Stimulated activated CD8-positive, alpha-beta memory T cell treated with anti-CD3 and anti-CD28 coated beads, Interleukin-15, amount 100 ng/mL, for 1 hour (primary cell): ENCODE measurements around the gene MTFMT.
"Not testable (repeated sequence)": the region's sequence is repeated elsewhere in the genome, so short reads cannot be mapped to it uniquely, and the experiment has no call there.

Experiments used
- DNase-seq: peaks from one replicate; pipeline ENCODE4 v3.0.0-alpha.2; 2020; ENCODE audit warnings: low read depth

MTFMT gene

GRCh38 chr15:65028921-65029735 is at the start of gene MTFMT:
TSS of gene MTFMT (minus strand) at chr15:65029639. CDS start at chr15:65029613, 26 bp downstream.
- peak; percentile 94 for DNase-seq

GRCh38 chr15:65077981-65078352 is 48.5 kb upstream of the MTFMT start:
- no peak for DNase-seq

GRCh38 chr15:65077291-65077980 is 48.0 kb upstream of the MTFMT start:
- no peak for DNase-seq

GRCh38 chr15:65076486-65077290 is 47.2 kb upstream of the MTFMT start, which contains the start of gene KBTBD13:
TSS of gene KBTBD13 (plus strand) at chr15:65076746. CDS start at chr15:65076816, 70 bp downstream.
- DNase-seq = no peak

- DNase-seq = not testable (repeated sequence)
Measured at GRCh38 chr15:65075607-65076395, 46.4 kb upstream of the MTFMT start.

- DNase-seq = not testable (repeated sequence)
Measured at GRCh38 chr15:65074946-65075345, 45.5 kb upstream of the MTFMT start.

GRCh38 chr15:65072617-65073016 is 43.2 kb upstream of the MTFMT start:
- DNase-seq = no peak

GRCh38 chr15:65072027-65072426 is 42.6 kb upstream of the MTFMT start:
- no peak for DNase-seq

- no peak for DNase-seq
Measured at GRCh38 chr15:65071381-65071811, 42.0 kb upstream of the MTFMT start.

- no peak for DNase-seq
Measured at GRCh38 chr15:65069779-65070546, 40.5 kb upstream of the MTFMT start.

GRCh38 chr15:65069179-65069578 is 39.7 kb upstream of the MTFMT start:
- DNase-seq = no peak

- DNase-seq = no peak
Measured at GRCh38 chr15:65068403-65068788, 39.0 kb upstream of the MTFMT start.

- no peak for DNase-seq
Measured at GRCh38 chr15:65067645-65068402, 38.4 kb upstream of the MTFMT start, which contains the start of gene RASL12. TSS of gene RASL12 (minus strand) at chr15:65067991. CDS start at chr15:65067835, 156 bp downstream.

- DNase-seq = no peak
Measured at GRCh38 chr15:65067317-65067644, 37.8 kb upstream of the MTFMT start.

GRCh38 chr15:65066635-65067316 is 37.3 kb upstream of the MTFMT start:
- no peak for DNase-seq

- no peak for DNase-seq
Measured at GRCh38 chr15:65066001-65066634, 36.7 kb upstream of the MTFMT start.

- no peak for DNase-seq
Measured at GRCh38 chr15:65062726-65063125, 33.3 kb upstream of the MTFMT start.

GRCh38 chr15:65062061-65062460 is 32.6 kb upstream of the MTFMT start:
- no peak for DNase-seq
